ENCODE measurements around the gene SLF2. TPM values are rescaled to one million over a fixed set of nuclear protein-coding genes. Genes with fewer than 3 reads are reported as not detected.

Gene SLF2
- total and polyA plus RNA-seq, 2 of the 8 experiments (the other 6 are each of a cell fraction or from before 2014, with no cell fraction given), result 5.5 to 20.9 TPM

DNA sequence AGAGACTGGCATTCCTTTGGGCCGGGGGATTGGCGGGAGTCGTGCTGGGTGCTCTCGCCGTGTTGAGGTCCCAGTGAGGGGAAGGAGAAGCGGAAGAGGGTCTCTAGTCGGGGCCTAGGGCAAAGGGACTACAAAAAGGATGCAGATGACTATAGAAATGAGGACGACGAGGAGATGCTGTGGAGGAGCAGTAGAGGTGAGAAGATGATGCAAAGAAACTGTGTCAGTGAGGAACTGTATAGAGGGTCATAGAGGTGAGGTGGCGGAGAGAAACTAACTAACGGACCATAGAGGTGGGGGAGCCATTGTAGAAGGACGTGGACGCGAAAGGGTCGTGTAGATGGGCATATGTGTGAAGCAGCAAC, 74.9 kb downstream of the SLF2 start:
- H3K27ac ChIP-seq (ENCODE audit: low read depth, low read length), result peak overlapping the region; percentile 37
- H2BK5ac ChIP-seq (ENCODE audit: low read depth, low read length), result peak overlapping the region; percentile 96
- H3K9me3 ChIP-seq (ENCODE audit: insufficient read depth in 2 of 2, low read depth in 1 of 2, low read length in 1 of 2), result no peaks in the 10 kb centered on the region
- H3K79me1 ChIP-seq (ENCODE audit: low read depth, low read length), result peaks cover 15% of the 10 kb centered on the region
- peak overlapping the region; percentile 68 to 92 (median 80) for H3K4me3 ChIP-seq (ENCODE audit: extremely low read depth in 1 of 4, insufficient read depth in 2 of 4, low read depth in 3 of 4, low read length in 4 of 4)
- H3K4ac ChIP-seq (replicated peaks; ENCODE audit: insufficient read length, low read depth, low read length), result peak overlapping the region; percentile 58
- H3K4me1 ChIP-seq (replicated peaks in 1 of 4; ENCODE audit: control insufficient read depth in 3 of 4, insufficient read depth in 4 of 4, low read length in 3 of 4), result peaks cover 0 to 12% (median 5%) of the 10 kb centered on the region in 4 experiments; a peak in 4 of 7 replicates
- peak overlapping the region; percentile 85 to 98 for H3K4me2 ChIP-seq (ENCODE audit: insufficient read depth in 1 of 2, low read depth in 2 of 2, low read length in 2 of 2)
- H3K23ac ChIP-seq (ENCODE audit: insufficient read length), result no peak overlapping the region
- H2BK20ac ChIP-seq (ENCODE audit: low read length), result no peak overlapping the region
- FAIRE-seq (no peak), DNase-seq (ENCODE audit: low read depth in 1 of 2, low spot score in 2 of 2) (no peak)
- H4K20me1 ChIP-seq (replicated peaks in 1 of 2; ENCODE audit: control insufficient read depth in 1 of 2, insufficient read depth in 2 of 2, low read length in 2 of 2), result peaks cover 7 to 18% of the 10 kb centered on the region in 2 experiments
- H3K9ac ChIP-seq (replicated peaks in 1 of 4; ENCODE audit: extremely low read depth in 1 of 4, low read depth in 3 of 4, low read length in 3 of 4), result peak overlapping the region; percentile 68 to 84 (median 82)
- no peak overlapping the region for H2AFZ ChIP-seq (ENCODE audit: low read length)
- peak overlapping the region; percentile 93 for H4K8ac ChIP-seq (ENCODE audit: extremely low read depth, insufficient read depth, low read length)
- no peak overlapping the region for H4K5ac ChIP-seq (ENCODE audit: insufficient read length, low read depth, low read length)
- H3K56ac ChIP-seq (replicated peaks; ENCODE audit: insufficient read length, low read depth, low read length), result no peak overlapping the region
- H4K91ac ChIP-seq (replicated peaks; ENCODE audit: insufficient read length, low read length), result no peak overlapping the region
- H3K27me3 ChIP-seq (replicated peaks in 1 of 4; ENCODE audit: control insufficient read depth in 3 of 4, extremely low read depth in 1 of 4, insufficient read depth in 3 of 4, low read length in 3 of 4), result no peaks in the 10 kb centered on the region
- 1% methylated on average over 15 of the region's 15 CpGs; no CpG with 5 or more reads in 1 of the 2 experiments for WGBS, 2 experiments (ENCODE audit: extremely low coverage in 1 of 2, insufficient coverage in 1 of 2, insufficient read length in 1 of 2, insufficient replicate concordance in 2 of 2, low coverage in 1 of 2, low lambda C conversion rate in 2 of 2, missing lambda C conversion rate in 1 of 2)
- TF ChIP-seq KDM5A (IDR thresholded peaks at IDR 0.05; ENCODE audit: low read length) (0 out of 2 replicates have a peak, but pooled peaks have one; percentile 6), CEBPB (IDR thresholded peaks at IDR 0.05; ENCODE audit: low read depth, low read length) (no peak), USF2 (IDR thresholded peaks at IDR 0.05; ENCODE audit: low read length) (no peak), SIX5 (IDR thresholded peaks at IDR 0.05; ENCODE audit: low read depth, low read length) (no peak), POLR2AphosphoS5 (IDR thresholded peaks at IDR 0.05; ENCODE audit: low read depth, low read length) (no peak), ASH2L (IDR thresholded peaks at IDR 0.05; ENCODE audit: low read length) (peak; percentile 78), BACH1 (IDR thresholded peaks at IDR 0.05; ENCODE audit: low read length) (no peak), NRF1 (IDR thresholded peaks at IDR 0.05; ENCODE audit: low read depth, low read length) (no peak), CREB1 (IDR thresholded peaks at IDR 0.05) (no peak; the same call in 1 of the 2 replicates), SAP30 (IDR thresholded peaks at IDR 0.05; ENCODE audit: insufficient read depth, insufficient replicate concordance, low read length) (peak; percentile 84), GABPA (IDR thresholded peaks at IDR 0.05; ENCODE audit: borderline replicate concordance, insufficient read depth, low read length) (no peak), RFX5 (IDR thresholded peaks at IDR 0.05; ENCODE audit: borderline replicate concordance, low read depth, low read length) (no peak), YY1 (IDR thresholded peaks at IDR 0.05; ENCODE audit: low read depth, low read length) (no peak)
- no peak overlapping the region for H2BK15ac ChIP-seq (ENCODE audit: low read length)
- CTCF ChIA-PET (ENCODE audit: partially characterized antibody), result interaction anchor here (1.4 to 26.8 kb wide), 5 partner anchors 10 to 57 kb away, joined by 3 to 464 read pairs (median 22); partner anchors contain the start of gene SEMA4G
- peak overlapping the region; percentile 86; the same call in 1 of the 2 replicates for H2AK5ac ChIP-seq (ENCODE audit: low read depth, low read length)
- no peak overlapping the region; the same call in 1 of the 2 replicates for H3K18ac ChIP-seq (ENCODE audit: extremely low read depth, low read length)
- peaks cover 14 to 37% (median 26%) of the 10 kb centered on the region in 4 experiments for H3K36me3 ChIP-seq (ENCODE audit: control insufficient read depth in 2 of 4, insufficient read depth in 4 of 4, low read length in 3 of 4)
- H2BK120ac ChIP-seq (replicated peaks; ENCODE audit: low read depth, low read length), result no peak overlapping the region
- peak overlapping the region; percentile 80; the same call in 1 of the 2 replicates for H2BK12ac ChIP-seq (ENCODE audit: low read depth, low read length)
- peaks cover 9% of the 10 kb centered on the region; the same call in 1 of the 2 replicates for H3K23me2 ChIP-seq (ENCODE audit: low read depth, low read length)
- POLR2A ChIA-PET (ENCODE audit: partially characterized antibody), result interaction anchor here (0.8 to 6.8 kb wide), 12 partner anchors 10 to 43 kb away, joined by 3 to 38 read pairs (median 4); partner anchors contain the start of genes LZTS2, PDZD7, SEMA4G and SFXN3
- no peak overlapping the region for H3K14ac ChIP-seq (ENCODE audit: insufficient read length)
- peaks cover 17 to 51% of the 10 kb centered on the region in 2 experiments for H3K79me2 ChIP-seq (ENCODE audit: control insufficient read depth in 1 of 2, insufficient read depth in 2 of 2, low read length in 2 of 2)
